ENCODE measurements around the gene SNAI1.
"Not testable (repeated sequence)": the region's sequence is repeated elsewhere in the genome, so short reads cannot be mapped to it uniquely, and the experiment has no call there.

Gene SNAI1

DNA sequence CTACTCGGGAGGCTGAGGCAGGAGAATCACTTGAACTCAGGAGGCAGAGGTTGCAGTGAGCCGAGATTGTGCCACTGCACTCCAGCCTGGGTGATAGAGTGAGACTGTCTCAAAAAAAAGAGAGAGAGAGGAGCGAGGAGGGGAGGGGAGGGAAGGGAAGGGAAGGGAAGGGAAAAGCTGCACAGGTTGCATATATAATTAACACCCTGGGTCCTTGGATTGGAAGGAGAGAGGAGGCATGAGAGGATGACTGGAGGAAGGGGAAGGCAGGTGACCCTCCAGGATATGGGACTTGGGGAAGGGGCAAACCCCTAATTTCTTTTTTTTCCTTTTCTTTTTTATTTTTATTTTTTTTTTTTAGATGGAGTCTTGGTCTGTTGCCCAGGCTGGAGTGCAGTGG, 28.8 kb downstream of the SNAI1 start:
- DNase-seq (ENCODE audit: low read depth in 2 of 2, low spot score in 1 of 2) = not testable (repeated sequence)

GRCh38 chr20:50012282-50013263, 29.8 kb downstream of the SNAI1 start:
- no peak for DNase-seq (ENCODE audit: low read depth in 2 of 2, low spot score in 1 of 2)

DNA sequence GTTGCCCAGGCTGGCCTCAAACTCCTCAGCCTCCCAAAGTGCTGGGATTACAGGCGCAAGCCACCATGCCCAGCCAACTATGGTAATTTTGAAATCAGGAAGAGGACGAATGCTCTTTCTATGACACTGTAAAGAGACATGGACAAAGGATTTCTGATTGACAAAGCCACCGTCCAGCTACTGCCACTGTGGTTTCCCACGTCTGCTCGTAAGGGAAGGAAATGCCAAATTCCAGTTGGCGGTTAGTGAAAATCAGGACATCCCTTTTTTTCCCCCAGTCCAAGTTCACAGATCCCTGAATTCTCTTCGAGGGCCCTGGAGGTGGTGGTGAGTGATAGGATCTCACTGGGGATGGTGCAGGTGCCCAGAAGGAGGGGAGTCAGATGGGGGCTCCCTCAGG, 31.2 kb downstream of the SNAI1 start:
- DNase-seq (ENCODE audit: low read depth in 2 of 2, low spot score in 1 of 2) = no peak

GRCh38 chr20:50014570-50015562, 32.1 kb downstream of the SNAI1 start:
- no peak for DNase-seq (ENCODE audit: low read depth in 2 of 2, low spot score in 1 of 2)

DNA sequence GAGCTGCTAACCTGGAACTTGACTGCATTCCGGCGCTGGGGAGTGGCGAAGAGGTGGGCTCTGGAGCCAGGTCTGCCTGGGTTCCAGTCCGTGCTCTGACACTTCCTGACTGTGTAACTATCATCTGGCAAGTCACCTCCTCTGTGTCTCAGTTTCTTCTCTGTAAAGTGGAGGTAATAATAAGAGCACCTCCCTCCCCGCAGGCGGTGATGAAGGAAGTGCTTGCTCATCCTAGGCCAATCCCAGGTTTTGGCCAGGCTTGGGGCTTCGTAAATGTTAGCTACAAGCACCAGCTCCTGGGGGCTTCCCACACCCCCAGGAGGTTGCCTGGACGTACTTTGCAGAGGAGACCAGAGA, 32.8 kb downstream of the SNAI1 start:
- DNase-seq (ENCODE audit: low read depth in 2 of 2, low spot score in 1 of 2) = no peak

DNA sequence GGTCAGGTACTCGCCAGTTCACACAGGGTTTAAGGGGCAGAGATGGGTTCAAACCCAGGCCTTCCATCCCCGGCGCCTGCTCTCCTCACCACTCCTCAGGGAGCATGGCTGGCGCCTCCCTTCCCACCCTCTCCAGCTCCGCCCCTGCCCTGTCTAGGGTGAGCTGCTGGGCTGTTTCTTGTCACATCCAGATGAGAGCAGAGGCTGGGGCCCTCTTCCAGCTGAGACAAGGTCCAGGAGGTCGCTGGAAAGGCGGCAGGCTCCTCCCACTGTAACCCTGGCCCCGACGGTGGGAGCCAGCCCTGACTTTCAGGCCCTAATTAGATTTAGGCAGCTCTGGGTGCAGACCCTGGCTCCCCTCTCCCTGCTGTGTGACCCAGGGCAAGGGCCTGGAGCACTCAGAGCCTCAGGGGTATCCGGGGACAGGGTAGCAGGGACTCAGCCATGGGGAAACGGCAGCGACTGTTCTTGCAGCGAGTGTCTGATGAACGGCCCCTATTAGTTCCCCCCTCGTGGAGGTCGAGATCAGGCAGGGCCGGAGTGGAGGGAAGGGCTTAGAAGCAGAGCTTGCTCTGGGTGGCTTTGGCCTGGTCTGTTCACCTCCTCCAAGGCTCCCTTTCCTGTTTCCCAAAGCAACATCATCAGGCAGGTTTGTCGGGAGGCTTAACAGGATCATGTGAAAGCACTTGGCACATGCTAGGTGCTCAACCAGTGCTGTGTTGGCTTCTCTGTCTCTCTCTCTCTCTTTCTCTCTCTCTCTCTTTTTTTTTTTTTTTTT, 33.4 kb downstream of the SNAI1 start:
- no peak for DNase-seq (ENCODE audit: low read depth in 2 of 2, low spot score in 1 of 2)

- no peak for DNase-seq (ENCODE audit: low read depth in 2 of 2, low spot score in 1 of 2)
Measured at GRCh38 chr20:50017160-50017559, 34.4 kb downstream of the SNAI1 start.

- no peak for DNase-seq (ENCODE audit: low read depth in 2 of 2, low spot score in 1 of 2)
Measured at GRCh38 chr20:50017576-50018248, 34.9 kb downstream of the SNAI1 start.

DNA sequence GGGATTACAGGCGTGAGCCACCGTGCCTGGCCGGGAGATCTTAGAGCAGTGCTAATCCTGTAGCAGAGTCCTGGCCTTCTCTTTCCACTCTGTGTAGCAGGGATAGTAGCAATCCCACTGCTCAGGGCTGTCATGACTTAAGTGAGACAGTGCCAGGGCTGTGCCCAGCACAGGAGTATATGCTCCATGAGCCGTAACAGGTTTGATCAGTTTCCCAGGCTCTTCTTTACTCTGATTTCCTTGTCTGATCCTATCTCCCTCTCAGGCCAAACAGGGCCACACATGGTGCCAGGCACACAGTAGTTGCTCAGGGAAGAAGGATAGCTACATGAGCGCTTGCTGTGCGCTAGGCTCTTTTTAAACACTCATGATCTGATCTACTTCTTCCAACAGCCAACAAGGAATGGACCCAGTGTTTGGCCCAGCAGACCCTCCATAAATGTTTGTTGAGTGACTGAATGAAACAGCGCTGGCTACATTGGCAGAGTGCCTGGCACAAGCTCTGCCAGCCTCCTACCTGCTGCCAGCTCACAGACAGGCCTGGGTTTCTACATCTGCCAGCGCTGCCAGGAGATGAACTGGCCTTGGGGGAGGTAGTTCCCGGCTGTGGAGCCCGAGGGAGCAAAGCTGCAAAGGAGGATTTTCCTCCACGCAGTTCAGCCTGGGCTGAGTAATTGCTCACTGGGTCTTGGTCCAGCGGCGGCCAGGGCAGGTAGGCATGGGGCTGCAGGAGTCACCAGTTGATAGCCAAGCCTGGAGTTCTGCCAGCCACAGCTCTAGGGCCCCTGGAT, 36.9 kb downstream of the SNAI1 start:
- no peak for DNase-seq (ENCODE audit: low read depth in 2 of 2, low spot score in 1 of 2)

DNA sequence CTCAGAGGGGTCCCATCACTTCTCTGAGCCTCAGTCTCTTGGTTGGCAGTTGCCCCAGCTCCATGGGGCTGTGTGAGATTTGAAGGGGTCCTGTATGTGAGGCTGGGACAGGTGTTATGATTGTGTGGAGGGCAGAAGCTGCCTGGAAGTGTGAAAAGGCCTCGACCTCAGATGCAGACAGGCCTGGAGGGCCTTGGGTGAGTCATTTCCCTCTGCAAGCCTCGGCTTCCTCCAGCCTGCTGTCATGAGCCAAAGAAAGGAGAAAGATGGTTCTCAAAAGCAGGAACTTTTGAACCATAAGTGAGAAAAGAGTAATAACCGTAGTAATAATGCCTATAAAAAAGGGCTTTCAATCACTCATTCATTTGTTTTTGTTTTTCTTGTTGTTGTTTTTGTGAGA, 37.5 kb downstream of the SNAI1 start:
- DNase-seq (ENCODE audit: low read depth in 2 of 2, low spot score in 1 of 2) = no peak

DNA sequence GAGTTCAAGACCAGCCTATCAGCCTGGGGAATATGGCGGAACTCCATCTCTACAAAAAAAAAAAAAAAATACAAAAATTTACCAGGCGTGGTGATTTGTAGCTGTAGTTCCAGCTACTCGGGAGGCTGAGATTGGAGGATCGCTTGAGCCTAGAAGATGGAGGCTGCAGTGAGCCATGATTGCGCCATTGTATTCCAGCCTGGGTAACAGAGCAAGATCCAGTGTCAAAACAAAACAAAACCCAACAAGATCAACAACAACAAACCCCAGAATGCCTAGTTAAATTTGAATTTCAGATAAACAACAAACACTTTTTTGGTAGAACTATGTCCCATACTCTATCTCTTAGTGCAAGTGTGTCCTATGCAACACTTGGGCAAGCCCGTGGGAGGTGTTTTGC, 39.9 kb downstream of the SNAI1 start:
- no peak for DNase-seq (ENCODE audit: low read depth in 2 of 2, low spot score in 1 of 2)

- no peak for DNase-seq (ENCODE audit: low read depth in 2 of 2, low spot score in 1 of 2)
Measured at GRCh38 chr20:50023116-50023805, 40.5 kb downstream of the SNAI1 start.

DNA sequence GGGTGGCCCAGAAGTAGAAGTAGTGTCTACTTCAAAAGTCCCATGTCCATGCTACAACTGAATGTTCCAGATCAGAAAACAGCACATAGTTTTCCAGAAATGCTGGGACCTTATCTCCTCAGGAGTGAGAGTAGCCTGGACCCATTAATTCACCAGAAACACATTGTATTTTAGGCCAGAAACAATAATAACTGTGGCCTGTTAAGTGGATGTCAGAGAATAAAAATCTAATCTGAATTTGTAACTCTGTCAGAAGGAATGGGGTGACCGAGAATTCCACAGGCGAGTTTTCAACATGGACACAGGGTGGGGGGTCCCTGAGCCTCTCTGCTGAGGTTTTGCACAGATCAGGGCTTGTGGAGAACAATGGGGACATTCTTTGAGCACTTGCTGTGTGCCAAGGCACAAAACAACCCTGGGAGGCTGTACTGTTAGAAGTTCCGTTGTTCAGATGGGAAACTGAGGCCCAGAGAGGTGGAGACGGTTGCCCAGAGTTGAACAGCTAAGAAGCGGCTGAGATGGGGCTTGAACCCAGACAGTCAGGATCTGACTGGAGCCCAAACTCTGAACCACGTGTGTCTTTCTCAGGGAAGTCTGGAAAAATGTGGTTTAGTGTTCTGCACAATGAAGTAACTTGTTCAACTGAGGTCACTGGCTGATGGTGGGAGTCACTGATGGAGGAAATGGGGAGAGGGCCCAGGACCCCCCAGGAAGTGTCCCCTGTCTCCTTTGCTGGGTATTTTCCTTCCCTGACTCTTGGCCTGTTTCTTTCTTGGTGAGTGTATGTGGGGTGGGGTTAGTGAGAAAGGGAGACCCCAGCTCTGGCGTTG, 44.2 kb downstream of the SNAI1 start:
- DNase-seq (ENCODE audit: low read depth in 2 of 2, low spot score in 1 of 2) = no peak

GRCh38 chr20:50027611-50028105, 44.9 kb downstream of the SNAI1 start:
- DNase-seq (ENCODE audit: low read depth in 2 of 2, low spot score in 1 of 2) = no peak

DNA sequence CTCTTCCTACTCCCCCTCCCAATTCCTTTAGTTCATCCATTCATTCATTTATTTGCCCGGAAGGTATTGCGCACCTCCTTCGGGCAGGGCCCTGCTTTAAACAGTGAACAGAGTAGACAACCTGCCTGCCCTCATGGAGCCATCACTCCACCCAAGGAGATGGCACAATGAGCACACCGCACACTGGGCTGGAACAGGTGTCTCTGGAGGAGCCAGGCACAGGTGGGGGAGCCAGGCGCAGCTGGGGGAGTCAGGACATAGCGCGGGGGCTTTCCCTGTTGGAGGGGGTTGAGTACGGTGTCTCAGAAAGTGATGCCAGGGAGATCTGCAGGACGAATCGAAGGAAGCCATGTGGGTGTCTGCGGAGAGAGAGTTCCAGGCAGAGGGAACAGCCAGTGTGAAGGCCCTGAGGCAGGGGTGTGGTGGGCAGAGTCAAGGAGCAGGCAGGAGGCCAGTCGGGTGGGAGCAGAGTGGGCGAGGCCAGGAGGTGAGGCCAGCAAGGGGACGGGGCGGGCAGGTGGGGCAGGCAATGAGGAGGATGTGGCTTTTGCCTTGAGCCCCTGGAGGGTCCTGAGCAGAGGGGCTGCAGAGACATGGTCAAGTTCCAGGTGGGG, 46.4 kb downstream of the SNAI1 start:
- DNase-seq (ENCODE audit: low read depth in 2 of 2, low spot score in 1 of 2) = no peak

- no peak for DNase-seq (ENCODE audit: low read depth in 2 of 2, low spot score in 1 of 2)
Measured at GRCh38 chr20:50029697-50030461, 47.1 kb downstream of the SNAI1 start.

Measured in stimulated activated CD8-positive, alpha-beta memory T cell treated with anti-CD3 and anti-CD28 coated beads, Interleukin-4, amount 100 ng/mL, for 4 hours (primary cell).